Mammary epithelial cell (primary cell): ENCODE measurements around the gene MAGEA1.

Experiments used
- EZH2 ChIP-seq: IDR thresholded peaks from 2 replicates; pipeline ENCODE4 v1.6.1; 2012; ENCODE audit warnings: low read length, inconsistent platforms, borderline replicate concordance
- TF ChIP-seq, protein P1 (sequence below), 2 donors: IDR thresholded peaks in 1 of 2; conservative IDR thresholded peaks in 1 of 2; 2 replicates each; pipeline ENCODE4 v1.5.1; 2011 to 2012; ENCODE audit warnings: inconsistent platforms in 2 of 2, low read length in 2 of 2, mild to moderate bottlenecking in 2 of 2, control low read depth in 1 of 2, low read depth in 1 of 2; ENCODE audit not compliant: insufficient read depth in 1 of 2; ENCODE audit errors: extremely low read depth in 1 of 2

DNA sequence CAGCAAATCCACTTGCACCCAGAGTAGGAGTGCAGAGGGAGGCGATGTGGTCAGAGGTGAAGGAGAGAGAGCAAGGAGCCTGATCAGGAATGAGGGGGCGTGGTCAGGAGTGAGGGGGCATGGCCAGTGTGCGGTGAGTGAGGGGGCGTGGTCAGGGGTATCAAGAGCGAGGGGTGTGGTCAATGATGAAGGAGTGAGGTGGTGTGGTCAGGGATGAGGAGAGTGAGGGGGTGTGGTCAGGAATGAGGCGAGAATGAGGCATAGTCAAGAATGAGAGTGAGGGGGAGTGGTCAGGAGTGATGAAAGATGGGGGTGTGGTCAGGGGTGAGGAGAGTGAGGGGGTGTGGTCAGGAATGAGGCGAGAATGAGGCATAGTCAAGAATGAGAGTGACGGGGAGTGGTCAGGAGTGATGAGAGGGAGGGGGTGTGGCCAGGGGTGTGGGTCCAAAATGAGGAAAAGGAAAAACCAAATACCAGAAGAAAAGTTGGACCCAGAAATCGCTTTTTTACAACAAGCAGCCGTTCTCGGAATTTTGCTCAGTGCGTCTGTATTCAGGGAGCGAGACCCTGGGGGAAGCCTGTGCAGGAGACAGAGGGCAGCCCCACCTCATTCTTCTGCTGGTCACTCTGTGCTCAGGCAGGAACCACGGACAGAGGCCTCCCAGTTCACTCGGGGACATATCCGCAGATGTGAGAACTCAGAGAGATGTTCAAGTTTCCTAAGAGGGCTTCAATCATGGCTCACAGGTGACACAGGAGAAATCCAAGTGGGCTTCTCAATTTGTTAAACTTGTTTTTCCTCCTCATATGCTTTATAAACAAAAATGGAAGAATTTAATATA, 47.5 kb downstream of the MAGEA1 start:
- TF ChIP-seq, protein P1, sequence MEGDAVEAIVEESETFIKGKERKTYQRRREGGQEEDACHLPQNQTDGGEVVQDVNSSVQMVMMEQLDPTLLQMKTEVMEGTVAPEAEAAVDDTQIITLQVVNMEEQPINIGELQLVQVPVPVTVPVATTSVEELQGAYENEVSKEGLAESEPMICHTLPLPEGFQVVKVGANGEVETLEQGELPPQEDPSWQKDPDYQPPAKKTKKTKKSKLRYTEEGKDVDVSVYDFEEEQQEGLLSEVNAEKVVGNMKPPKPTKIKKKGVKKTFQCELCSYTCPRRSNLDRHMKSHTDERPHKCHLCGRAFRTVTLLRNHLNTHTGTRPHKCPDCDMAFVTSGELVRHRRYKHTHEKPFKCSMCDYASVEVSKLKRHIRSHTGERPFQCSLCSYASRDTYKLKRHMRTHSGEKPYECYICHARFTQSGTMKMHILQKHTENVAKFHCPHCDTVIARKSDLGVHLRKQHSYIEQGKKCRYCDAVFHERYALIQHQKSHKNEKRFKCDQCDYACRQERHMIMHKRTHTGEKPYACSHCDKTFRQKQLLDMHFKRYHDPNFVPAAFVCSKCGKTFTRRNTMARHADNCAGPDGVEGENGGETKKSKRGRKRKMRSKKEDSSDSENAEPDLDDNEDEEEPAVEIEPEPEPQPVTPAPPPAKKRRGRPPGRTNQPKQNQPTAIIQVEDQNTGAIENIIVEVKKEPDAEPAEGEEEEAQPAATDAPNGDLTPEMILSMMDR (conservative IDR thresholded peaks at IDR 0.05 in 1 of 2, IDR thresholded peaks at IDR 0.05 in 1 of 2; ENCODE audit: extremely low read depth in 1 of 2, insufficient read depth in 1 of 2, low read depth in 1 of 2, low read length in 2 of 2): no peak
- TF ChIP-seq EZH2: no peak
